ENCODE data around the gene TMEM178A.
"Not testable (repeated sequence)": the region's sequence is repeated elsewhere in the genome, so short reads cannot be mapped to it uniquely, and the experiment has no call there.

The TMEM178A gene

GRCh38 chr2:39647104-39647765 is 18.5 kb upstream of the TMEM178A start:
- in situ Hi-C loops (cut with HindIII; ENCODE audit: low sequenced_read_pairs), result no loop called here

- in situ Hi-C loops (cut with HindIII; ENCODE audit: low sequenced_read_pairs), result no loop called here
Observed at GRCh38 chr2:39648580-39648979, 17.1 kb upstream of the TMEM178A start.

- in situ Hi-C loops (cut with HindIII; ENCODE audit: low sequenced_read_pairs), result no loop called here
Observed at GRCh38 chr2:39649511-39649910, 16.2 kb upstream of the TMEM178A start.

GRCh38 chr2:39650468-39650867 is 15.2 kb upstream of the TMEM178A start:
- in situ Hi-C loops (cut with HindIII; ENCODE audit: low sequenced_read_pairs), result no loop called here

DNA sequence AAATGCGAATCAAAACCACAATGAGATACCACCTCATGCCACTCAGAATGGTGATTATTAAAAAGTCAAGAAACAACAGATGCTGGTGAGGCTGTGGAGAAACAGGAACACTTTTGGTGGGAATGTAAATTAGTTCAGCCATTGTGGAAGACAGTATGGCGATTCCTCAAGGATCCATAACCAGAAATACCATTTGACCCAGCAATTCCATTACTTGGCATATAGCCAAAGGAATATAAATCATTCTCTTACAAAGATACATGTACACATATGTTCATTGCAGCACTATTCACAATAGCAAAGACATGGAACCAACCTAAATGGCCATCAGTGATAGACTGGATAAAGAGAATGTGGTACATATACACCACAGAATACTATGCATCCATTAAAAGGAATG is 9.5 kb upstream of the TMEM178A start:
- in situ Hi-C loops (cut with HindIII; ENCODE audit: low sequenced_read_pairs), result not testable (repeated sequence)

GRCh38 chr2:39657287-39657937 is 8.3 kb upstream of the TMEM178A start:
- in situ Hi-C loops (cut with HindIII; ENCODE audit: low sequenced_read_pairs), result no loop called here

DNA sequence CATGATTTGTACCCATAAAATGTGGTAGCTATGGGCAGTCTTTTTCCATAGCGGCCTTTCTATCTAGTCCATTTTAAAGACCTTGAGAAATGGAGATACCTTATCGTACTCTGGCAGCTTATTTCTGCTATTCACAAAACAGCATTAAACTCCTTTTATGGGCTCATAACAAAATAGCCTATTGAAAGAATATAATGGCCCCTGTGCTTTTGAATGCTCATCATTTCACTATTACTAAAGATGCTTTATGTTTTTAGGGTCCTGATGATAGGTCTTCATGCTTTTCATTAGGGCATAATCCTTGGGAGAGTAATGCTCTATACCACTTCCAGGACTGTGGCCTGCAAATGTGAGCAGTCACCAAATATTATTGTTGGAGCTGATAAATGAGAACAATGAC is 7.3 kb upstream of the TMEM178A start:
- in situ Hi-C loops (cut with HindIII; ENCODE audit: low sequenced_read_pairs), result no loop called here

DNA sequence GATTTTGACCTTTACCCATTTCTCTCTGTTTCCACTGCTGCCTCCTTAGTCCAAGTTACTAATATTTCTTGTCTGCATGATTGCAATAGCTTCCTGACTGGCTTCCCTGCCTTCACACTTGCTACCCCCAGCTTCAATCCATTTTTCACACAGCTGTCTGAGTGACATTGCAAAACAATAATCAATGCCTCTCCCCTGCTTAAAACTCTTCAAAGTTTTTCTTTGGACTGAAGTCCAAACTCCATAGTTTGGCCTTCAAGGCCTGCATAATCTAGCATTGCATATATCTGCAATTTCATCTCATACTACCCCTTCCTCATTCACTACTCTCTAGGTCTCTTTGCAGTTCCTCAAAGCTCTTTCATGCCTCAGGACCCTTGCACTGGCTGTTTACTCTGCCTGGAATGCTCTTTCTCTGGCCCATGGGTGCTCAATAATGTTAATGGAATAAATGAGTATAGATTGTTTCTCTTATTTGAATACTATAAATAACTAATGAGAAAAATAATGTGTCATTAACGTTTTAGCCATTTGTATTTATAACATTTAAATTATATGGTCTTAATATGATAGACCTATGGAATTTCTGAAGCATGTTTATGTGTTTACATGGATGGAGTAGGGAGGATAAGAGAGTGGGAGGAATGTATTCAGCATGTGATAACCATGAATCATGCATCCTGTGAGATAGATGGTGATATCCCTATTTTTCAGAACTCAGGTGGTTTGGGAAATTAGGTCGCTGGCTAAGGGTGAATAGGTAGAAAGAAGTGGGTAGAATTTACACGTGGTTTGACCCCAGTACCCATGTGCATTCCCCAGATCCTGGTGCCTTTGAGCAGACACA is 5.7 kb upstream of the TMEM178A start:
- in situ Hi-C loops (cut with HindIII; ENCODE audit: low sequenced_read_pairs), result no loop called here

DNA sequence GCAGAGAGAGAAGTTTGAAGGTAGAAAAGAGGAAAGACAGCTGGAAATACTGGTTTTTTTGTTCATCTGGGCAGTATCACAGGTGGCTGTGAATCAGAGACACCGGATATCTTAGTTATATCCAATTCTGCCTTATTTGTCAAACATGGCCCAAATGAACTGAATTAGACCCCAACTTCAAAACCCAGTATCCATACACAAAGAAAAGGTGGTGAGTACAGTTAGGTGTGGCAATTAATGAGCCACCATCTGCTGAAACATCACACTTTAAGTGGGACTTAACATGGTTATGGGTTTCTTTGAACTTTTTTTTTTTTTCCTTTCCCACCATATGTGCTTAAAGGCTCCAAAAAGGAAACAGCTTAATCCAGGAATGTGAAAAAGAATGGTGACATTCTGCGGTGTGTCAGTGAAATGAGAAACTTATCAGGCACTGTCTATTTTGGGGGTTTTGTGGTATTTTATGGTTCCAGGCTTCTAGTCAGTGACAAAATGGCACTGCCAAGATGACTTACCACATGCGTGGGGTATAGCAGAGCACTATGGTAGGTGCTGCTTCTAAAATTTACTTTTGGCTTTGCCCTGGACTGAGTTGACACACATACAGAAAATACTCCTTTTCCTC is 5.0 kb upstream of the TMEM178A start:
- in situ Hi-C loops (cut with HindIII; ENCODE audit: low sequenced_read_pairs), result no loop called here

GRCh38 chr2:39661826-39662225 is 3.9 kb upstream of the TMEM178A start:
- in situ Hi-C loops (cut with HindIII; ENCODE audit: low sequenced_read_pairs), result no loop called here

DNA sequence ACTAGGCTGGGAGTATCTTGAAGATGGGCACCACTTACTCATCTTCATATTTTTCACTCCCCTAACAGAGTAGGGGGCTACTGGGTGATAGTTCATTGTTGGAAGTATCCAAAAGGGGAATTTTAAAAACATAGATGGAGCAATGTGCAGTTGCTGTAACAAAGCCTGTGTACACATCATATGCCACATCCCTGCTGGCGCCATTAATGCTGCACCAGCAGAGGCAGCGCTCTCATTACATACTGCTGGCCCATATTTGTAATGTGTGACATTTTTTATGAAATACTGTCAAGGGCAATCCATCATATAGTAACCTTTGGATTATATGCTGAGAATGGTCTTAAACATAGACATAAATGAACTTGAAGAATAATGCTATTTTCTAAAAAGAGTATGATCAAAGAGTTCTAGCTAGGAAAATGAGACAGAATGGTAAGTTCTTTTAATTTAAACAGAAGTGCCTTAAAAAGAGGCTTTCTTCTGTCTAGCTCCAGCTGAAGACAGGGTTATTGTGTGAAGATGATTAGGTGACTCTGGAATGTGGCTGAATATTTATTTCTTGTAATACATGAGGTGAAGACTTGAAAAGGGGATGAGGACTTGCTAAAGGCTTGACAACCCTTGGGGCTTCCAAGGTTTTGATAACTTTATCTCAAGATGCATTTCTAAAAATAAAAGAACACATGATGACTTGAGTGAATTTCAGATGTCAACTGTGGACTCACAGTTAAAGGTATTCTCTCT is 2.4 kb upstream of the TMEM178A start:
- in situ Hi-C loops (cut with HindIII; ENCODE audit: low sequenced_read_pairs), result no loop called here

DNA sequence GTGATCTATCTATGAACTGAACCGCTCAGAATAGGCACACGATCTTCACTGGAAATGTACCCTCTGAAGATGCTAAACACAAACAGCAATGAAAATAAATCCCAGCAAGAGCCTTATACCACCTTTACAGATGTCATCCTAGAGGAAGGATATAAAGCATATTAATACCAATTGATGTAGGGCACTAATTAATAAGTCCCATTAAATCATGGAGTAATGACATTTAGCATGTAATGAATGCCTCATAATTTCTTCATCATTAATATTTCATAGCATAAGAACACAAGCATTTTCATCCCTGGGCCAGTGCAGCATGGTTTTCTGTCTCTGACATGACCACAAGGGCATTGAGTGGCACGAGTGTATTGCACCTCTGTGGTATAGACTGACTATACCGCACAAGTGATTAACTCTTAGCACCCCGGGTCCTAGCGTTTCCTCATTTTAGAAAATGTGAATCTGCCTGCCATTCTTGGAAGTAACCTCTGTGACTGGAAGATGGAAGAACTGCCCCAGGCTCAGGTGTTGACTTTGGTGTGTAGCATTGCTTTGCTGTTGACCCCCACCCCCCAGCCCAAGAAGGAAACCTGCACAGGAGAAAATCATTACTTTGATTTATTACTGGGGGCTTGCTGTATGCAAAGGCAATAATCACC is 1.4 kb upstream of the TMEM178A start:
- in situ Hi-C loops (cut with HindIII; ENCODE audit: low sequenced_read_pairs), result no loop called here

DNA sequence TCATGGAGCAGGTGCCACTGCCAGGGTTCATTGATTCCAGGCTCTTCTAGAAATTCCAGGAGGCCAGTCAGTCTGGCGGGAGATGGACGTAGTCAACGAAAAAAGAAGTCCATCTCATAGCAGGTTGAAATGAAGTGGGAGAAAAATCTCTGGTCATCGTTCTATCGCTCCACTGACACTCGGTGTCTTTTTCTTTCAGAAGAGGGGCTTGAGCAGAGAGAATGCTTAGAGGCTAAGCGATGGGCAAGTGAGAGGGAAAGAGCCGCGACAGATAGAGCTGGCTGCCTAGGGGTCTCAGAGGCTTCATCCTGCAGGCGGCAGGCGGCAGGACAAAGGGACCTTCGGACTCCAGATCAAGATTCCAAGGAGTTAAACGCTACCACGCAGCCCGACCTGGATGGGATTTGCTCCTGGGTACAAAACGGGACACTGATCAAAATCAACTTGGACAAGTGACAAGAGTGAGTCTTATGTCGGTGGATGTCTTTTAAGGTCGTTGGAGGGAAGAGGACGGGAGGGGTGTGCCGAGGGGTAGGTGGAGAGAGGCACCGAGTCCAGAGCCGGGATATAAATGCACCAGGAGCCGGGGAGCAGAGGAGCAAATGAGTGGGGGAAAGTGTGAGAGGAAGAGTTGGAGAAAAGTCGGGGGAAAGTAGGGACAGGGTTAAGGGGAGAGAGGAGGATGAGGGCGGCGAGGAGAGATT is 677 bp upstream of the TMEM178A start:
- in situ Hi-C loops (cut with HindIII; ENCODE audit: low sequenced_read_pairs), result no loop called here

DNA sequence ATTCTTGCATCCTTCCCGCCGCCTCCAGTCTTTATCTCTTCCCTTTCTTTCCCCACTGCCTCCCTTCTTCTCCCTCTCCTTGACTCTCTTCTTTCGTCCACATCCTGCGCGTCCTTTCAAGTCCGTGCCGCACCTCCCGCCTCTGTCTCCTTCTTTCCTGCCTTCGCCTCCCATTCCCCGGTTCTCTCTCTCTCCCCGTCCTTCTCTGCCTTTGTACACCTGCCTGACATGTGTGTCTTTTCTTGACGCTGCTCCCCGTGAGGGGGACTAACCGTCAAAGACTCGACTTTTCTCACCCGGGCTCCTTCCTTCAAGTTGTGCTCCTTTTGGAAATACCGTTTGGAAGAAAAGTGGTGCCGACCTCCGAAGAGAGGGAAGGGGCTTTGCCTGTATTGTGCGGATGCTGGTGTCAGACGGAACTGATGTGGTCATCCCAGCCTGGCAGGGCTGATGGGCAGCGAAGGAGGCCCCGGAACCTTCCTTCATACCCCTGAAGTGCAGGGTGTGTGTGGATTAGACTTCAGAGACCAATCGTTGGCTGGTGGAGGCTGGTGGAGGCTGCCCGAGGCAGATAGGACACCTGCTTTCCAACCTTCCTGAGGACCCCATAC is 879 bp downstream of the TMEM178A start:
- in situ Hi-C loops (cut with HindIII; ENCODE audit: low sequenced_read_pairs), result no loop called here

- in situ Hi-C loops (cut with HindIII; ENCODE audit: low sequenced_read_pairs), result no loop called here
Observed at GRCh38 chr2:39667104-39667885, 1.6 kb downstream of the TMEM178A start.

DNA sequence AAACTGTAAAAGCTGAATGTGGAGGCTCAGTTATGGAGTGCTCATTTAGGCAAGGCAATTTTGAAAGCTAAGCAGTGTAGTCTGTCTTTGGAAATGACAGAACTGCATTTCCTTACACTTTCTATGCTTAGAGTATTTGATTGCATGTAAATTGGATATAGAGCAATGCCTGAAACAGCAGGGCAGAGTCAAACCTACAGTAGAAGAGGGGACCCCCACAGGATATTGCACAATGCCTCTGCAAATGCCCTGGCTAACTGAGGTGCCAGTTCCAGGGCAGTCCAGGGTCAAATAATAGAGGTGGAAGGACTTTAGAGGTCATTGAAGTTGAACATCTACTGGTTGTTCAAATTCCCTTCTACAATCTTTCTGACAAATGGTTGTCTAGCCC is 2.2 kb downstream of the TMEM178A start:
- in situ Hi-C loops (cut with HindIII; ENCODE audit: low sequenced_read_pairs), result no loop called here

DNA sequence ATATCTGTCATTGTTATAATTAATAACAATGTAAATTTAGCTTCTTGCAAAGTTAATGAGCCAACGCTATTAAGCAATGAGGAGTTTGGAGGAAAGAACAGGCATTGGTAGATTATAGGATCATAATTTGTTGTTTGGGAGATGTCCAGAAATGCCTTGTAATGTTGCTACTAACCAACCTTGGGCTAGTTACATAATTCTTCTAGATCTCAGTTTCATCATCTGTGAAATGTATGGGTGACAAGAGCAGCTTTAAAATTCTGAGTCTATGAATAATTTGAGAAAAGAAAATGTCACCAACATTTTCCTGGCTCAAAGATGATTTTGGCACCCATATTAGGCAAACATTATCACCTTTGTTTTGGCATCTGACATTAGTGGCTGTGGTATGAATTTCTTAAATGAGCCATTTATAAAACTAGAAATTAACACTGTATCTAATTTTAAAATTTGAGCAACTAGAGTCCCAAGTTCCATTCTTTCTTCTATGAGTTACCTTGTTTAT is 2.9 kb downstream of the TMEM178A start:
- in situ Hi-C loops (cut with HindIII; ENCODE audit: low sequenced_read_pairs), result no loop called here

DNA sequence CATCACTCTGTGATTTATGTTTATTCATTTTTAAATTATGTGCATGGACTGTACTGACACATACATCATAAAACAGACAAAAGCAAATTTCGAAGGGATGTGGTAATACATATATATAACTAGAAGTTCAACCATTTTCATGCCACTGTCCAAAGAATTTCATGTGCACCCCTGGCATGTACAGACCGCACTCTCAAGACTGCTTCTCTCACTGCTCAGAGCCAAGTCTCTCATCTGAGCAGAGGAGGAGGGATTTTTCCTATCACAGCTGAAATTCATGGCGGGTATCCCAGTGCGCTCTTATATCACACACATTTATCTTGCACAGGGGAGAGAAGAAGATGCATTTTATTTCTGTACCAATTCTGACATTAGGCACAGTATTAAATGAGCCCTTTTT is 5.9 kb downstream of the TMEM178A start:
- in situ Hi-C loops (cut with HindIII; ENCODE audit: low sequenced_read_pairs), result no loop called here

Measured in endothelial cell of hepatic sinusoid (primary cell).